ENCODE measurements around the gene ZBTB7C. TPM values are rescaled to one million over a fixed set of nuclear protein-coding genes. Genes with fewer than 3 reads are reported as not detected.

Gene ZBTB7C
- total and polyA plus RNA-seq, 9 of the 15 experiments (the other 6 are each of a cell fraction or from before 2014, with no cell fraction given), result not detected

DNA sequence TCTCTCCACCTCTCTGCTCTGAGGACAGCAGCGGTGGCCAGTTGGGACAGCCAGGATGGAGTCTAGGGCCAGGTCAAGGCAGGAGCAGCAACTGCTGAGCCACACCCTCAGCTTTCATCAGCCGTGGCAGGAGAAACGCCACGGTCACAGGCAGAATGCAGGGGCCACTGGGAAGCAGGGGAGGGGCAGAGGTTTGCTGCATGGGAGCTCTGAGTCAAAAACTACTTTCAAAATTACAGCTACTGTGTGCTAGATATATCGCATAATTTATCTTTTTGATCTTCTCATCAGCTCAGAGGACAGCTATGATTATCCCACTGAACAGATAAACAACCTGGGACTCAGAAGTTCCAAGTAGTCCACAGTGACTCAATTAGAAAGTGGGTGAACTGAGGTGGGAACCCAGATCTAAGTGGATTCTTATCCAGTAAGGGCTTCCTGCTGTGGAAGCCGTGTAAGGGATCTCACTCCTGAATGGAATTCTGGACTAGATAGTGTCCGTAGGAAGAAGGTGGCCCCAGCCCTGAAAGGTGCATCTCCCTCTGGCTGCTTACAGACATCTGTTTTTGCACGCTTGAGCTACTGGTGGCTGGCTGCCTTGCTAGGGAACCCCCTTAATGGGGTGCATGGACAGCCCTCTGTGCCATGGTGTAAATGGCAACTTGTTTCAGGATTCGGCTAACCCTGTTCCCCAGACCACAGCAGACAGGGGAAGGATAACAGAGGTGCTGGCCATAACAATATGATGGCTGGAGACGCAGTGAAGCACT lies 284.1 kb downstream of the ZBTB7C start:
- Histone ChIP-seq H3K4me2 (ENCODE audit: insufficient read depth, low read length) (no peak overlapping the region), H3K79me2 (ENCODE audit: control insufficient read depth, insufficient read depth, low read length) (no peaks in the 10 kb centered on the region), H3K9me1 (ENCODE audit: control insufficient read depth, insufficient read depth, low read length) (no peaks in the 10 kb centered on the region), H3K9me3 (replicated peaks; ENCODE audit: control insufficient read depth, insufficient read depth, low read depth, low read length) (no peaks in the 10 kb centered on the region), H3K9ac (ENCODE audit: insufficient read depth in 1 of 2, low read depth in 2 of 2, low read length in 2 of 2) (no peak overlapping the region), H4K20me1 (replicated peaks; ENCODE audit: control insufficient read depth, insufficient read depth, low read length) (no peaks in the 10 kb centered on the region), H3K4me3 (no peak overlapping the region), H3K27ac (ENCODE audit: extremely low read depth, low read depth, low read length) (no peak overlapping the region), H3K4me1 (replicated peaks in 1 of 2; ENCODE audit: control insufficient read depth in 2 of 2, insufficient read depth in 2 of 2, low read length in 2 of 2) (no peaks in the 10 kb centered on the region), H3K36me3 (ENCODE audit: control insufficient read depth, insufficient read depth, low read length) (no peaks in the 10 kb centered on the region), H3K27me3 (ENCODE audit: control insufficient read depth in 2 of 2, insufficient read depth in 2 of 2, low read length in 2 of 2) (peaks cover 0 to 13% of the 10 kb centered on the region in 2 experiments; a peak in 2 of 5 replicates), H2AFZ (ENCODE audit: low read depth, low read length) (no peak overlapping the region)
- ChIA-PET POLR2A (no interaction called here), CTCF (ENCODE audit: low intra/inter-chr PET ratio) (no interaction called here)
- ATAC-seq, result peak; percentile 45
- in situ Hi-C loops (cut with MboI) (no loop called here), intact Hi-C loops (cut with micrococcal nuclease) (no loop called here)
- no peak for TF ChIP-seq ASH1L (IDR thresholded peaks at IDR 0.05; ENCODE audit: borderline replicate concordance, low read depth, partially characterized antibody)
- TF ChIP-seq ETV6 (IDR thresholded peaks at IDR 0.05; ENCODE audit: borderline replicate concordance in 1 of 2, low read depth in 2 of 2, low read length in 1 of 2), result no peak
- no peak for TF ChIP-seq ETV6 (CRISPR knock-in tag; IDR thresholded peaks at IDR 0.05; ENCODE audit: borderline replicate concordance)
- no peak for TF ChIP-seq NCOA4 (IDR thresholded peaks at IDR 0.05; ENCODE audit: partially characterized antibody)
- DNase-seq (ENCODE audit: extremely low read depth in 1 of 4, low spot score in 3 of 4), result no peak
- BruUV-seq (replicated peaks), result no TSS peak
- no peak for FAIRE-seq
- 0% methylated on average over 10 of the region's 10 CpGs for WGBS (ENCODE audit: insufficient coverage, low coverage, missing lambda C conversion rate)

DNA sequence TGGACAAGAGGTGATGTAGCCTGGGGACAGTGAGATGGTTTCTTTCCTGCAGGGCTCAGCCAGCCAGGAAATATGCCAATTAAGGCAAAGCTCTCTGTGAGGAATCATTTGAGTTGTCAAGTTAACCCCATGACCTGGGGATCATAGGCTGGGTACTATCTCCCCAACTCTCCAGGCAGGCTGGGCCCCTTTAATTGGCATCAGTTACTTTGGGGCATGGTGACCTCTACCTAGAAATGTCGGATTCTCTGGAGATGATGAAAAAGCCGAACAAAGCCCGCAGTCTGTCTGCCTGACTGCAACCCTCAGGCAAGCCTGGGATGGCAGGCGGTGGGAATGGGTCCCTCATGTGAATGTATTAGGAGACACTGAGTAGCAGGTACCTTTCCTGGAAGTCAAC lies 285.2 kb downstream of the ZBTB7C start:
- in situ Hi-C loops (cut with MboI), result no loop called here
- intact Hi-C loops (cut with micrococcal nuclease), result no loop called here
- FAIRE-seq (no peak), DNase-seq (ENCODE audit: extremely low read depth in 1 of 4, low spot score in 3 of 4) (no peak), ATAC-seq (no peak)
- Histone ChIP-seq H3K79me2 (ENCODE audit: control insufficient read depth, insufficient read depth, low read length) (no peaks in the 10 kb centered on the region), H3K27ac (ENCODE audit: extremely low read depth, low read depth, low read length) (no peak overlapping the region), H3K4me3 (no peak overlapping the region), H3K36me3 (ENCODE audit: control insufficient read depth, insufficient read depth, low read length) (no peaks in the 10 kb centered on the region), H3K9me1 (ENCODE audit: control insufficient read depth, insufficient read depth, low read length) (no peaks in the 10 kb centered on the region), H4K20me1 (replicated peaks; ENCODE audit: control insufficient read depth, insufficient read depth, low read length) (no peaks in the 10 kb centered on the region), H2AFZ (ENCODE audit: low read depth, low read length) (no peak overlapping the region), H3K9me3 (replicated peaks; ENCODE audit: control insufficient read depth, insufficient read depth, low read depth, low read length) (no peaks in the 10 kb centered on the region), H3K4me1 (replicated peaks in 1 of 2; ENCODE audit: control insufficient read depth in 2 of 2, insufficient read depth in 2 of 2, low read length in 2 of 2) (no peaks in the 10 kb centered on the region), H3K4me2 (ENCODE audit: insufficient read depth, low read length) (no peak overlapping the region), H3K9ac (ENCODE audit: insufficient read depth in 1 of 2, low read depth in 2 of 2, low read length in 2 of 2) (no peak overlapping the region), H3K27me3 (ENCODE audit: control insufficient read depth in 2 of 2, insufficient read depth in 2 of 2, low read length in 2 of 2) (peaks cover 0 to 18% of the 10 kb centered on the region in 2 experiments; a peak in 2 of 5 replicates)
- WGBS (ENCODE audit: insufficient coverage, low coverage, missing lambda C conversion rate), result 7% methylated on average over 3 of the region's 4 CpGs
- POLR2A ChIA-PET, result no interaction called here
- CTCF ChIA-PET (ENCODE audit: low intra/inter-chr PET ratio), result no interaction called here
- BruUV-seq (replicated peaks), result no TSS peak
- no peak for TF ChIP-seq POLR3G (IDR thresholded peaks at IDR 0.05; ENCODE audit: extremely low read depth, insufficient read length, insufficient replicate concordance)
- TF ChIP-seq ZNF12 (CRISPR knock-in tag; IDR thresholded peaks at IDR 0.05), result no peak
- TF ChIP-seq, protein P1, sequence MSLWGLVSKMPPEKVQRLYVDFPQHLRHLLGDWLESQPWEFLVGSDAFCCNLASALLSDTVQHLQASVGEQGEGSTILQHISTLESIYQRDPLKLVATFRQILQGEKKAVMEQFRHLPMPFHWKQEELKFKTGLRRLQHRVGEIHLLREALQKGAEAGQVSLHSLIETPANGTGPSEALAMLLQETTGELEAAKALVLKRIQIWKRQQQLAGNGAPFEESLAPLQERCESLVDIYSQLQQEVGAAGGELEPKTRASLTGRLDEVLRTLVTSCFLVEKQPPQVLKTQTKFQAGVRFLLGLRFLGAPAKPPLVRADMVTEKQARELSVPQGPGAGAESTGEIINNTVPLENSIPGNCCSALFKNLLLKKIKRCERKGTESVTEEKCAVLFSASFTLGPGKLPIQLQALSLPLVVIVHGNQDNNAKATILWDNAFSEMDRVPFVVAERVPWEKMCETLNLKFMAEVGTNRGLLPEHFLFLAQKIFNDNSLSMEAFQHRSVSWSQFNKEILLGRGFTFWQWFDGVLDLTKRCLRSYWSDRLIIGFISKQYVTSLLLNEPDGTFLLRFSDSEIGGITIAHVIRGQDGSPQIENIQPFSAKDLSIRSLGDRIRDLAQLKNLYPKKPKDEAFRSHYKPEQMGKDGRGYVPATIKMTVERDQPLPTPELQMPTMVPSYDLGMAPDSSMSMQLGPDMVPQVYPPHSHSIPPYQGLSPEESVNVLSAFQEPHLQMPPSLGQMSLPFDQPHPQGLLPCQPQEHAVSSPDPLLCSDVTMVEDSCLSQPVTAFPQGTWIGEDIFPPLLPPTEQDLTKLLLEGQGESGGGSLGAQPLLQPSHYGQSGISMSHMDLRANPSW (CRISPR knock-in tag; IDR thresholded peaks at IDR 0.05), result no peak
- no peak for TF ChIP-seq GABPA (tag; conservative IDR thresholded peaks at IDR 0.05; ENCODE audit: low read depth)
- TF ChIP-seq, protein P2, sequence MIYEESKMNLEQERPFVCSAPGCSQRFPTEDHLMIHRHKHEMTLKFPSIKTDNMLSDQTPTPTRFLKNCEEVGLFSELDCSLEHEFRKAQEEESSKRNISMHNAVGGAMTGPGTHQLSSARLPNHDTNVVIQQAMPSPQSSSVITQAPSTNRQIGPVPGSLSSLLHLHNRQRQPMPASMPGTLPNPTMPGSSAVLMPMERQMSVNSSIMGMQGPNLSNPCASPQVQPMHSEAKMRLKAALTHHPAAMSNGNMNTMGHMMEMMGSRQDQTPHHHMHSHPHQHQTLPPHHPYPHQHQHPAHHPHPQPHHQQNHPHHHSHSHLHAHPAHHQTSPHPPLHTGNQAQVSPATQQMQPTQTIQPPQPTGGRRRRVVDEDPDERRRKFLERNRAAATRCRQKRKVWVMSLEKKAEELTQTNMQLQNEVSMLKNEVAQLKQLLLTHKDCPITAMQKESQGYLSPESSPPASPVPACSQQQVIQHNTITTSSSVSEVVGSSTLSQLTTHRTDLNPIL (CRISPR knock-in tag; IDR thresholded peaks at IDR 0.05), result no peak
- TF ChIP-seq PHF21A (IDR thresholded peaks at IDR 0.05; ENCODE audit: borderline replicate concordance, low read depth), result no peak
- TF ChIP-seq BRD9 (IDR thresholded peaks at IDR 0.05; ENCODE audit: low read depth, partially characterized antibody), result no peak

Data from K562 (cell line).